ENCODE results near the gene RNF145. TPM values are rescaled to one million over a fixed set of nuclear protein-coding genes. Genes with fewer than 3 reads are reported as not detected.

The RNF145 gene
- total and polyA plus RNA-seq, 2 of the 13 experiments (the other 11 are each of a cell fraction or from before 2014, with no cell fraction given): 24.6 TPM

DNA sequence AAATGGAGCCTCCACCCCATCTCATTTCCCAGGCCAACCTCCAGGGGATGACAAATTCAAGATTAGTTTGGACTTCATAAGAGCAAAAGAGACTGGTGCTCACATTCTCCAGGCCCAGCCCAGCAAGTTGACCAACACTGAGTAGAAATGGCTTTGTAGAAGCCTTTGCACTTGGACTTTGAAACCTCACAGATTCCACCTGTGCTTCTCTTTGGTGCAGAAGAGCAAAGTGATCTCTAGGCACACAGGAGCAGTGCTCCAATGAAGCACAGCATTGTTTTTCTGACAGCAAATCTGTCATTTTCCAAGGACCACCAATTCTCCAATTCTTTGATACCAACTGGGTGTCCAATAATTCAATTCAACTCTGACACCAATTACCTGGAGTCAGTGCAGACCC is 17.1 kb upstream of the RNF145 start:
- H3K36me3 ChIP-seq (replicated peaks in 1 of 2; ENCODE audit: control insufficient read depth in 1 of 2, insufficient read depth in 2 of 2, low read length in 2 of 2): no peaks in the 10 kb centered on the region
- H3K79me2 ChIP-seq (ENCODE audit: insufficient read depth, low read length): no peaks in the 10 kb centered on the region
- no peak overlapping the region for H2AFZ ChIP-seq (ENCODE audit: low read length)
- no peaks in the 10 kb centered on the region for H3K9me3 ChIP-seq (ENCODE audit: low read length)
- no peak overlapping the region for H3K4me3 ChIP-seq (replicated peaks in 1 of 3; ENCODE audit: insufficient read depth in 1 of 3, low read depth in 2 of 3, low read length in 3 of 3)
- CTCF ChIA-PET (ENCODE audit: low intra/inter-chr PET ratio, low total read pairs): no interaction called here
- no peaks in the 10 kb centered on the region for H4K20me1 ChIP-seq (ENCODE audit: insufficient read depth, low read length)
- ATAC-seq (peak; percentile 96), FAIRE-seq (peak; percentile 74), DNase-seq (ENCODE audit: low spot score) (peak; percentile 62)
- peak overlapping the region; percentile 13; the same call in 1 of the 2 replicates for H3K4me2 ChIP-seq (ENCODE audit: low read depth, low read length)
- intact Hi-C loops (cut with micrococcal nuclease; ENCODE audit: unreplicated experiment): loop anchor here (2.0 kb wide), 1 partner anchor 14 kb away; no protein-coding TSS in a partner anchor
- POLR2A ChIA-PET: no interaction called here
- in situ Hi-C loops (cut with HindIII; ENCODE audit: extremely low pct_ligation_motif_present, low pct_unique_long_range_greater_than_20kb): no loop called here
- H3K27me3 ChIP-seq (ENCODE audit: control insufficient read depth in 1 of 2, insufficient read depth in 2 of 2, low read length in 2 of 2): peaks cover 0 to 2% of the 10 kb centered on the region in 2 experiments; a peak in 1 of 5 replicates
- no peak overlapping the region for H3K9ac ChIP-seq (ENCODE audit: insufficient read depth, low read depth, low read length)
- BruUV-seq (replicated peaks): no TSS peak
- peaks cover 38% of the 10 kb centered on the region for H3K4me1 ChIP-seq (ENCODE audit: insufficient read depth, low read length)
- H3K27ac ChIP-seq (ENCODE audit: extremely low read length, insufficient read depth, low read length): no peak overlapping the region
- TF ChIP-seq RARA (CRISPR knock-in tag; IDR thresholded peaks at IDR 0.05) (peak; percentile 30; the same call in 1 of the 2 replicates), HNF4G (IDR thresholded peaks at IDR 0.05; ENCODE audit: borderline replicate concordance, low read depth, low read length) (peak; percentile 70; the same call in 1 of the 2 replicates), HNF4G (CRISPR knock-in tag; IDR thresholded peaks at IDR 0.05; ENCODE audit: borderline replicate concordance, low read depth) (no peak), HNF4A (CRISPR knock-in tag; IDR thresholded peaks at IDR 0.05) (peak; percentile 87), ZBTB42 (CRISPR knock-in tag; IDR thresholded peaks at IDR 0.05) (no peak), IRF2 (CRISPR knock-in tag; IDR thresholded peaks at IDR 0.05) (no peak), ZNF121 (CRISPR knock-in tag; IDR thresholded peaks at IDR 0.05) (no peak), ZNF775 (CRISPR knock-in tag; IDR thresholded peaks at IDR 0.05; ENCODE audit: borderline replicate concordance) (no peak), CEBPG (CRISPR knock-in tag; IDR thresholded peaks at IDR 0.05) (no peak), FOXA1 (IDR thresholded peaks at IDR 0.05) (no peak), FOXA1 (CRISPR knock-in tag; IDR thresholded peaks at IDR 0.05) (no peak), ZNF546 (CRISPR knock-in tag; conservative IDR thresholded peaks at IDR 0.05) (no peak), KDM1A (CRISPR knock-in tag; IDR thresholded peaks at IDR 0.05) (peak; percentile 25; the same call in 1 of the 2 replicates), ZNF747 (CRISPR knock-in tag; IDR thresholded peaks at IDR 0.05; ENCODE audit: borderline replicate concordance) (no peak)
- TF ChIP-seq, protein P1, sequence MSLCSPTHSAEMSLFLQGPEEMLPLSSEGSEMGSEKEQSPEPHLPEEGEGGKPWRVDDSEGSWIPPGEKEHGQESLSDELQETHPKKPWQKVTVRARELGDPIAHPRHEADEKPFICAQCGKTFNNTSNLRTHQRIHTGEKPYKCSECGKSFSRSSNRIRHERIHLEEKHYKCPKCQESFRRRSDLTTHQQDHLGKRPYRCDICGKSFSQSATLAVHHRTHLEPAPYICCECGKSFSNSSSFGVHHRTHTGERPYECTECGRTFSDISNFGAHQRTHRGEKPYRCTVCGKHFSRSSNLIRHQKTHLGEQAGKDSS (CRISPR knock-in tag; IDR thresholded peaks at IDR 0.05; ENCODE audit: borderline replicate concordance, low read depth): 0 out of 2 replicates have a peak, but pooled peaks have one; percentile 44
- TF ChIP-seq, protein P2, sequence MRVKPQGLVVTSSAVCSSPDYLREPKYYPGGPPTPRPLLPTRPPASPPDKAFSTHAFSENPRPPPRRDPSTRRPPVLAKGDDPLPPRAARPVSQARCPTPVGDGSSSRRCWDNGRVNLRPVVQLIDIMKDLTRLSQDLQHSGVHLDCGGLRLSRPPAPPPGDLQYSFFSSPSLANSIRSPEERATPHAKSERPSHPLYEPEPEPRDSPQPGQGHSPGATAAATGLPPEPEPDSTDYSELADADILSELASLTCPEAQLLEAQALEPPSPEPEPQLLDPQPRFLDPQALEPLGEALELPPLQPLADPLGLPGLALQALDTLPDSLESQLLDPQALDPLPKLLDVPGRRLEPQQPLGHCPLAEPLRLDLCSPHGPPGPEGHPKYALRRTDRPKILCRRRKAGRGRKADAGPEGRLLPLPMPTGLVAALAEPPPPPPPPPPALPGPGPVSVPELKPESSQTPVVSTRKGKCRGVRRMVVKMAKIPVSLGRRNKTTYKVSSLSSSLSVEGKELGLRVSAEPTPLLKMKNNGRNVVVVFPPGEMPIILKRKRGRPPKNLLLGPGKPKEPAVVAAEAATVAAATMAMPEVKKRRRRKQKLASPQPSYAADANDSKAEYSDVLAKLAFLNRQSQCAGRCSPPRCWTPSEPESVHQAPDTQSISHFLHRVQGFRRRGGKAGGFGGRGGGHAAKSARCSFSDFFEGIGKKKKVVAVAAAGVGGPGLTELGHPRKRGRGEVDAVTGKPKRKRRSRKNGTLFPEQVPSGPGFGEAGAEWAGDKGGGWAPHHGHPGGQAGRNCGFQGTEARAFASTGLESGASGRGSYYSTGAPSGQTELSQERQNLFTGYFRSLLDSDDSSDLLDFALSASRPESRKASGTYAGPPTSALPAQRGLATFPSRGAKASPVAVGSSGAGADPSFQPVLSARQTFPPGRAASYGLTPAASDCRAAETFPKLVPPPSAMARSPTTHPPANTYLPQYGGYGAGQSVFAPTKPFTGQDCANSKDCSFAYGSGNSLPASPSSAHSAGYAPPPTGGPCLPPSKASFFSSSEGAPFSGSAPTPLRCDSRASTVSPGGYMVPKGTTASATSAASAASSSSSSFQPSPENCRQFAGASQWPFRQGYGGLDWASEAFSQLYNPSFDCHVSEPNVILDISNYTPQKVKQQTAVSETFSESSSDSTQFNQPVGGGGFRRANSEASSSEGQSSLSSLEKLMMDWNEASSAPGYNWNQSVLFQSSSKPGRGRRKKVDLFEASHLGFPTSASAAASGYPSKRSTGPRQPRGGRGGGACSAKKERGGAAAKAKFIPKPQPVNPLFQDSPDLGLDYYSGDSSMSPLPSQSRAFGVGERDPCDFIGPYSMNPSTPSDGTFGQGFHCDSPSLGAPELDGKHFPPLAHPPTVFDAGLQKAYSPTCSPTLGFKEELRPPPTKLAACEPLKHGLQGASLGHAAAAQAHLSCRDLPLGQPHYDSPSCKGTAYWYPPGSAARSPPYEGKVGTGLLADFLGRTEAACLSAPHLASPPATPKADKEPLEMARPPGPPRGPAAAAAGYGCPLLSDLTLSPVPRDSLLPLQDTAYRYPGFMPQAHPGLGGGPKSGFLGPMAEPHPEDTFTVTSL (CRISPR knock-in tag; IDR thresholded peaks at IDR 0.05; ENCODE audit: borderline replicate concordance): no peak
- TF ChIP-seq, protein P3, sequence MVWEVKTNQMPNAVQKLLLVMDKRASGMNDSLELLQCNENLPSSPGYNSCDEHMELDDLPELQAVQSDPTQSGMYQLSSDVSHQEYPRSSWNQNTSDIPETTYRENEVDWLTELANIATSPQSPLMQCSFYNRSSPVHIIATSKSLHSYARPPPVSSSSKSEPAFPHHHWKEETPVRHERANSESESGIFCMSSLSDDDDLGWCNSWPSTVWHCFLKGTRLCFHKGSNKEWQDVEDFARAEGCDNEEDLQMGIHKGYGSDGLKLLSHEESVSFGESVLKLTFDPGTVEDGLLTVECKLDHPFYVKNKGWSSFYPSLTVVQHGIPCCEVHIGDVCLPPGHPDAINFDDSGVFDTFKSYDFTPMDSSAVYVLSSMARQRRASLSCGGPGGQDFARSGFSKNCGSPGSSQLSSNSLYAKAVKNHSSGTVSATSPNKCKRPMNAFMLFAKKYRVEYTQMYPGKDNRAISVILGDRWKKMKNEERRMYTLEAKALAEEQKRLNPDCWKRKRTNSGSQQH (CRISPR knock-in tag; IDR thresholded peaks at IDR 0.05; ENCODE audit: low read depth): no peak
- TF ChIP-seq, protein P4, sequence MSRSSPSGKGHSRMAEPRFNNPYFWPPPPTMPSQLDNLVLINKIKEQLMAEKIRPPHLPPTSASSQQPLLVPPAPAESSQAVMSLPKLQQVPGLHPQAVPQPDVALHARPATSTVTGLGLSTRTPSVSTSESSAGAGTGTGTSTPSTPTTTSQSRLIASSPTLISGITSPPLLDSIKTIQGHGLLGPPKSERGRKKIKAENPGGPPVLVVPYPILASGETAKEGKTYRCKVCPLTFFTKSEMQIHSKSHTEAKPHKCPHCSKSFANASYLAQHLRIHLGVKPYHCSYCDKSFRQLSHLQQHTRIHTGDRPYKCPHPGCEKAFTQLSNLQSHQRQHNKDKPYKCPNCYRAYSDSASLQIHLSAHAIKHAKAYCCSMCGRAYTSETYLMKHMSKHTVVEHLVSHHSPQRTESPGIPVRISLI (CRISPR knock-in tag; IDR thresholded peaks at IDR 0.05; ENCODE audit: borderline replicate concordance): no peak

Measured in HepG2 (cell line).